GM19463 (cell line): ENCODE measurements around the gene OSBPL9.
"Not testable (repeated sequence)": the region's sequence is repeated elsewhere in the genome, so short reads cannot be mapped to it uniquely, and the experiment has no call there.

Experiments
- ATAC-seq: cut with Tn5 transposase; IDR thresholded peaks from one replicate; pipeline ENCODE4 v1.9.1; 2021; ENCODE audit warnings: mild to moderate bottlenecking, moderate library complexity; ENCODE audit not compliant: unreplicated experiment

Gene OSBPL9

GRCh38 chr1:51780927-51781326, 164.0 kb downstream of the OSBPL9 start:
- no peak for ATAC-seq

GRCh38 chr1:51784997-51785421, 168.1 kb downstream of the OSBPL9 start:
- ATAC-seq, result no peak

- no peak for ATAC-seq
Measured at GRCh38 chr1:51788938-51789337, 172.0 kb downstream of the OSBPL9 start.

GRCh38 chr1:51789342-51789741, 172.4 kb downstream of the OSBPL9 start:
- ATAC-seq, result no peak

- ATAC-seq, result no peak
Measured at GRCh38 chr1:51790385-51790784, 173.5 kb downstream of the OSBPL9 start.

GRCh38 chr1:51791888-51792287, 175.0 kb downstream of the OSBPL9 start:
- ATAC-seq, result no peak

GRCh38 chr1:51792864-51793263, 176.0 kb downstream of the OSBPL9 start:
- ATAC-seq, result no peak

GRCh38 chr1:51794260-51794659, 177.4 kb downstream of the OSBPL9 start:
- no peak for ATAC-seq

GRCh38 chr1:51794868-51795267, 178.0 kb downstream of the OSBPL9 start:
- no peak for ATAC-seq

- ATAC-seq, result no peak
Measured at GRCh38 chr1:51799372-51799771, 182.5 kb downstream of the OSBPL9 start.

GRCh38 chr1:51814513-51814912, 197.6 kb downstream of the OSBPL9 start:
- ATAC-seq, result no peak

GRCh38 chr1:51818487-51818886, 201.6 kb downstream of the OSBPL9 start:
- no peak for ATAC-seq

- not testable (repeated sequence) for ATAC-seq
Measured at GRCh38 chr1:51819021-51819420, 202.1 kb downstream of the OSBPL9 start.

- no peak for ATAC-seq
Measured at GRCh38 chr1:51819810-51820209, 202.9 kb downstream of the OSBPL9 start.

GRCh38 chr1:51829058-51829457, 212.2 kb downstream of the OSBPL9 start:
- no peak for ATAC-seq

GRCh38 chr1:51833700-51834099, 216.8 kb downstream of the OSBPL9 start:
- no peak for ATAC-seq

GRCh38 chr1:51837243-51837642, 220.4 kb downstream of the OSBPL9 start:
- ATAC-seq, result no peak
